PC-3 (cell line): ENCODE measurements around the gene ROR1. TPM values are rescaled to one million over a fixed set of nuclear protein-coding genes. Genes with fewer than 3 reads are reported as not detected.

Experiments
- ATAC-seq: fragments of 200-7000 bp; cut with Tn5 transposase; 2 replicates; pipeline ENCODE4 v1.9.1; 2020; ENCODE audit warnings: mild to moderate bottlenecking, moderate library complexity
- BruUV-seq: library from RNA; stranded (reverse); fragments of 400-500 nt; replicated peaks from 2 replicates; lab custom pipeline; 2021; lab: Mats Ljungman, UMichigan
- CTCF ChIA-PET: fragments of 300-600 bp; sonication (Branson Sonifier 250); formaldehyde crosslinking; loops from one replicate; lab custom pipeline; 2022; ENCODE audit warnings: antibody characterized with exemption; lab: Charles Lee
- POLR2A ChIA-PET: fragments of 300-600 bp; sonication (Branson Sonifier 250); formaldehyde crosslinking; loops from one replicate; lab custom pipeline; 2022; ENCODE audit warnings: antibody characterized with exemption; ENCODE audit not compliant: unreplicated experiment; lab: Charles Lee
- DNase-seq: peaks from one replicate; pipeline ENCODE4 v3.0.0-alpha.2; 2015
- H2AFZ ChIP-seq: fragments of 300-600 bp; sonication (generic); 2 replicates; pipeline ENCODE4 v1.6.0; 2016; ENCODE audit warnings: antibody characterized with exemption, low read length
- H3F3A ChIP-seq: fragments of 300-600 bp; sonication (generic); one replicate; pipeline ENCODE4 v1.6.0; 2017; ENCODE audit warnings: antibody characterized with exemption, low read length, control low read depth, mild to moderate bottlenecking; ENCODE audit not compliant: unreplicated experiment
- H3K27ac ChIP-seq: fragments of 300-600 bp; sonication (generic); 2 replicates; pipeline ENCODE4 v1.5.1; 2016; ENCODE audit warnings: mild to moderate bottlenecking, low read length
- H3K27me3 ChIP-seq: fragments of 300-600 bp; sonication (generic); 2 replicates; pipeline ENCODE4 v1.6.1; 2016; ENCODE audit warnings: low read length, mixed read lengths
- H3K36me3 ChIP-seq: fragments of 300-600 bp; sonication (generic); 2 replicates; pipeline ENCODE4 v1.6.1; 2016; ENCODE audit warnings: low read depth, mixed run types, low read length, mixed read lengths
- H3K4me1 ChIP-seq: fragments of 300-600 bp; sonication (generic); 2 replicates; pipeline ENCODE4 v1.5.1; 2016; ENCODE audit warnings: low read length; ENCODE audit not compliant: insufficient read depth
- H3K4me2 ChIP-seq: fragments of 300-600 bp; sonication (generic); 2 replicates; pipeline ENCODE4 v1.6.0; 2016; ENCODE audit warnings: low read length
- H3K4me3 ChIP-seq: fragments of 300-600 bp; sonication (generic); 2 replicates; pipeline ENCODE4 v1.5.1; 2016; ENCODE audit warnings: mild to moderate bottlenecking, low read length, mixed read lengths
- H3K79me2 ChIP-seq: fragments of 300-600 bp; sonication (generic); 2 replicates; pipeline ENCODE4 v1.6.1; 2017; ENCODE audit warnings: low read length, mixed read lengths
- H3K9ac ChIP-seq: fragments of 300-600 bp; sonication (generic); 2 replicates; pipeline ENCODE4 v1.6.0; 2016; ENCODE audit warnings: mild to moderate bottlenecking, low read length
- H3K9me2 ChIP-seq: fragments of 300-600 bp; sonication (generic); replicated peaks from 2 replicates; pipeline ENCODE4 v1.6.1; 2016; ENCODE audit warnings: mixed run types, low read length, mixed read lengths
- H3K9me3 ChIP-seq: fragments of 300-600 bp; sonication (generic); 2 replicates; pipeline ENCODE4 v1.6.1; 2016; ENCODE audit warnings: low read length, mixed read lengths
- H4K20me1 ChIP-seq: fragments of 300-600 bp; sonication (generic); 2 replicates; pipeline ENCODE4 v1.6.1; 2016; ENCODE audit warnings: low read length, mixed read lengths
- CTCF ChIP-seq: fragments of 300-600 bp; sonication (generic); conservative IDR thresholded peaks from 2 replicates; pipeline ENCODE4 v1.5.1; 2017; ENCODE audit warnings: antibody characterized with exemption, low read depth, mild to moderate bottlenecking, low read length
- EZH2 ChIP-seq: fragments of 300-600 bp; sonication (generic); IDR thresholded peaks from one replicate; pipeline ENCODE4 v1.6.1; 2017; ENCODE audit warnings: antibody characterized with exemption, mild to moderate bottlenecking, low read length; ENCODE audit not compliant: unreplicated experiment
- EZH2phosphoT487 ChIP-seq: fragments of 300-600 bp; sonication (generic); IDR thresholded peaks from 2 replicates; pipeline ENCODE4 v1.6.1; 2018; ENCODE audit warnings: mild to moderate bottlenecking, antibody characterized with exemption, low read length, borderline replicate concordance
- intact Hi-C: fragments of 100-400 bp; cut with micrococcal nuclease; formaldehyde crosslinking; loops from 2 replicates; pipeline ENCODE4 v1.9.0; 2023
- total RNA-seq: library from RNA; depleted of rRNA; stranded (reverse); fragments of >200 nt; gene quantifications from 2 replicates; pipeline ENCODE4 v1.2.3, GENCODE V29; 2014

Gene ROR1
- total RNA-seq, 1 experiment from 2014 or later, result 16.5 TPM

DNA sequence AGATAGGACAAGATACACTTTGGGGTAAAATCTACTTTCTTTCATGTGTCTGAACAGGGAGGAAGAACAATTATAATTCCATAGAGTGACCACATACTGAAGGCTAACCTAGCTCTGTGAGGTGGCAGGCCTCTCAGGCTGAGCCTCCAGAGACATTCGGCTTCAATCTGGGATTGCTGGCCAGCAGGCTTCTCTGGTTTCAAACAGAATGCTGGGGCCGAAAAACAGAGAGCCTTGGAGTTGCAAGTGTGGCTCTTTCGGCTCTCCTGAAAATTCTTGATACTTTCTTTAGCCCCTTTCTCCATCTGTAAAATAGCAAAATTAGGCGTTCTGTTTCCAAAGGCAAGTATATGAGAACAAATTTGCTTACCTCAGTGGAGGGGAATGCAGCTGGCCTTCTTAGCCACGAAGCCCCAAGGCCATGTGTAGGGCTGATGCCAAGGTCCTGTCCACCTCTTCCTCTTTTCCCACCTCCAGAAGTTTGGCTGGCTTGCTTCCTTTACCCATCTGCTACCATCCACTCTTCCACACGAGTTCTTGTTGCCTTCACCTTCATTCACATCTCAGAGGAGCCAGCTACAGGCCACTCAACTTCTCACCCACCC, 399.6 kb downstream of the ROR1 start:
- CTCF ChIA-PET, result interaction anchor here (0.6 kb wide), 1 partner anchor 491 kb away, joined by 3 read pairs; no protein-coding TSS in a partner anchor
- ATAC-seq (no peak), DNase-seq (peak; percentile 16)
- peaks cover 7% of the 10 kb centered on the region for H3F3A ChIP-seq
- no peaks in the 10 kb centered on the region for H3K27me3 ChIP-seq
- H3K9me2 ChIP-seq, result no peaks in the 10 kb centered on the region
- H3K27ac ChIP-seq, result peak overlapping the region; percentile 92
- peaks cover 5% of the 10 kb centered on the region; the same call in 1 of the 2 replicates for H3K36me3 ChIP-seq
- peak overlapping the region; percentile 77 for H3K4me2 ChIP-seq
- 0 out of 2 replicates have a peak overlapping the region, but pooled peaks have one; percentile 14 for H3K4me3 ChIP-seq
- intact Hi-C loops, result loop anchor here (5.0 kb wide), 1 partner anchor 49 kb away; no protein-coding TSS in a partner anchor
- H3K9me3 ChIP-seq, result no peaks in the 10 kb centered on the region
- no TSS peak for BruUV-seq
- TF ChIP-seq CTCF (no peak), EZH2 (no peak), EZH2phosphoT487 (no peak)
- H3K9ac ChIP-seq, result peak overlapping the region; percentile 58
- H3K79me2 ChIP-seq, result no peaks in the 10 kb centered on the region
- peaks cover 31% of the 10 kb centered on the region for H3K4me1 ChIP-seq
- POLR2A ChIA-PET, result no interaction called here
- no peaks in the 10 kb centered on the region for H4K20me1 ChIP-seq
- H2AFZ ChIP-seq, result no peak overlapping the region

- CTCF ChIA-PET, result no interaction called here
- BruUV-seq, result no TSS peak
- intact Hi-C loops, result no loop called here
These were observed 401.8 kb downstream of the ROR1 start for GRCh38 chr1:64175639-64176038.

More at GRCh38 chr1:64175639-64176038, 401.8 kb downstream of the ROR1 start:
- H3K4me3 ChIP-seq, result no peak overlapping the region
- no peaks in the 10 kb centered on the region for H3K79me2 ChIP-seq
- POLR2A ChIA-PET, result interaction anchor here (0.7 kb wide), 1 partner anchor 28 kb away, joined by 6 read pairs; no protein-coding TSS in a partner anchor
- no peak overlapping the region for H2AFZ ChIP-seq
- H3K36me3 ChIP-seq, result peaks cover 8% of the 10 kb centered on the region
- H3F3A ChIP-seq, result peaks cover 7% of the 10 kb centered on the region
- no peaks in the 10 kb centered on the region for H3K9me3 ChIP-seq
- H3K9me2 ChIP-seq, result no peaks in the 10 kb centered on the region
- DNase-seq (no peak), ATAC-seq (no peak)
- no peak for TF ChIP-seq CTCF
- no peak for TF ChIP-seq EZH2phosphoT487
- TF ChIP-seq EZH2, result no peak
- no peaks in the 10 kb centered on the region for H3K27me3 ChIP-seq
- no peak overlapping the region for H3K4me2 ChIP-seq
- peaks cover 31% of the 10 kb centered on the region for H3K4me1 ChIP-seq
- H4K20me1 ChIP-seq, result no peaks in the 10 kb centered on the region
- H3K27ac ChIP-seq, result no peak overlapping the region
- H3K9ac ChIP-seq, result no peak overlapping the region
